Measurements from ENCODE around the gene GRIK4.
"Not testable (repeated sequence)": the region's sequence is repeated elsewhere in the genome, so short reads cannot be mapped to it uniquely, and the experiment has no call there.

The GRIK4 gene

GRCh38 chr11:120610111-120610510 lies 98.6 kb downstream of the GRIK4 start:
- no peak for DNase-seq

DNA sequence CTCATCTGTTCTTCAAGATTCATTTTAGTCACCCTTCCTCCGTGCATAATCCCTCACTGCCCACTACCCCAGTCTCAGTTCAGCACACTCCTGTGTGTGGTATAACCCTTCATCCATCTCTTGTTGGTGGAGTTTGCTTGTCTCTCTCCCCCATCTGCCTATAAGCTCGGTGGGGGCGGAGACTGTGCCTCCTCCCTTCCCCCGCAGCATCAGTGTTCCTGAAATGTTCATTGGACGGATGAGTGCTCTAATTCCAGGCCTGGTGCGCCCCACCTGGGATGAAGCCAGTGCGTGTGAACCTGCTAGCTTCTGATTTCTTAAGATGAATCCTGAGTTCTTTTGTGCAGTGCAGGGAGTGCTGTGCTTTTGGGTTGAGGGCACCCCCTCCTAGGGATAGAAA lies 100.0 kb downstream of the GRIK4 start:
- DNase-seq: no peak

DNA sequence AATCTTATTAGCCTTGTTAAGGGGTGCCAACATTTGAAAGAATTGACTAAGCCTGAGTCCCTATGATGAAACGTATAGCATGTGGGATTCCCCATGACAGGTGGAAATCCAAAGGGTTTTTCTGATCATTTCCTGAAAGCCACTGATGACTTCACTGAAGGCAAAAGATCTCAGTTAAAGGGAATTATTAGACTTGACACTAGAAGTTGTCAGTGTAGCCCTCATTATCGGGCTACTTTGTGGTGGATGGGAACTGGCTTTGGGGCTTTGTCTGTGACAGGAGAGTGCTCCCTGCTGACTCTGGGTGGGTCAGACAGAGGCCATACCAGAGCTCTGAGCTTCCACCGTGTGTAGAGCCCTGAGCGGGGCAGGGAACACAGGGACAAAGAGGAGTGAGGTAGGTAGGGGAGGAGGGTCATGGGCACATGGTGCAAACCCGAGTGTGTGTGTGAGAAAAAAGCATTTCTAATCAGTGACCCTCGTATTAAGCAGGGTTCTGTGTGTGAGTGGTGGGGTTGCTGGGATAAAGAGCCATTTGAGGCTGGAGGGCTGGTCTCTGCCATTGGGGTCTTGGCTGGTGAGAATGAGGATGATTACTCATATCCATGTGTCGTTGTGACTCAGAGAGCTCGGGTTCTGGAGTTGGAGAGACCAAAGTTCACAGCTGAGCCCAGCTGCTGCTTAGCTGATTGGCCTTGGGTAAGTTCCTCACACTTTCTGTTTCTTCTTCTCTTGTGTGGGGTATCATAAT lies 101.1 kb downstream of the GRIK4 start:
- DNase-seq: peak; percentile 38

DNA sequence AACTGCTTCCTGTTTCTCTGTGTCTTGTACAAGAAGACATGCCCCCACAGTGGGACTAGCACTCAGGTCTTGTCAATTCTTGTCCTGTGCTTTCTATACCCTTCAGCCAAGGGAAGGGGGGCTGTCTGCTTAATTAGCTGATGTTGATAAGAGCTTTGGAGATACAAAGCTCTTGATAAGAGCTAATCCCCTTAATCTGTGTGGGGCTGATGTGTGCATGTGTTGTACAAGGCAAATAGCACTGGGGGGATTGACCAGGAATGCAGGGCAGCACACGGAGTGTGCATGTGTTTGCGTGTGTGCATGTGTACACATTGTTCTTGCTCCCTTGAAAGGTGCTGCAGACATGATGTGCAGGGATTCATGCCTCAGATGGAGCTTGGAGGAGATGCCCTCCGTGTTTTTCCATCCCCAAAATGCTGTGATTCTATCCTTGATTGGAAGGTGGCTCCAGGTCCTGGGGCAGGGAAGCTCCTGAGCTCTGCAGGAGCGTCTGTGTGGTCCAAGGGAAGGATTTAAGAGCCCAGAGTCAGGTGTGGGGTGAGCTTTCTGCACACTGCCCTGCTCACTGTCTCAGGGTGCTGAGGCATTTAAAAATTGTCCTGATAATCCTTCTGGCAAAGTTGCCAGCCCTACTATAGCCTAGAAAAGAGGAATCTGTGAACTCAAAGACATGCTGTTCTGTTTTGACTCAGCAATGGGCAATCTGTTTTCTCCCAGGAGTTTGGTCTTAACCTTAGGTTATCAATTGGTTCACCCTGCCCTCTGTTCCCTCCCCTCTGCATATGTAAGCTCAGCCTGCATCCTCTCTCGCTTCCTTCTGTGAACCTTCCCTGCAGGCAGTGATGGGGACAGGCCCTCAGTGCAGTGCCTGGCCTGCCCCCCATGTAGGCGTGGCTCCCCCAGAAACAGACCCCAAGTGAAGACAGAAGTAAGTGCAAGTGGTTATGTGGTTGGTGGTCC lies 102.0 kb downstream of the GRIK4 start:
- DNase-seq: no peak

- DNase-seq: no peak
Measured at GRCh38 chr11:120615391-120615790, 103.8 kb downstream of the GRIK4 start.

GRCh38 chr11:120618399-120618798 lies 106.9 kb downstream of the GRIK4 start:
- no peak for DNase-seq

- no peak for DNase-seq
Measured at GRCh38 chr11:120622189-120622875, 110.8 kb downstream of the GRIK4 start.

DNA sequence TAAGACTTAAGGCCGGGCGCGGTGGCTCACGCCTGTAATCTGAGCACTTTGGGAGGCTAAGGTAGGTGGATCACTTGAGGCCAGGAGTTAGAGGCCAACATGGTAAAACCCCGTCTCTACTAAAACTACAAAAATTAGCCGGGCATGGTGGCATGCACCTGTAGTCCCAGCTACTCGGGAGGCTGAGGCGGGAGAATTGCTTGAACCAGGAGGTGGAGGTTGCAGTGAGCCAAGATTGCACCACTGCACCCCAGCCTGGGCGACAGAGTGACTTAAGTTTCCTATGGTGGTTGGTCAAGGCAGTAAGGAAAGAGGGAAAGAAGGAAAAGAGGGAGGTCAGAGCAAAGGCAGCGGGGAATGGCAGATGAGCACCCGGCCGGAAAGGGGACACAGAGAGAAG lies 113.4 kb downstream of the GRIK4 start:
- not testable (repeated sequence) for DNase-seq

DNA sequence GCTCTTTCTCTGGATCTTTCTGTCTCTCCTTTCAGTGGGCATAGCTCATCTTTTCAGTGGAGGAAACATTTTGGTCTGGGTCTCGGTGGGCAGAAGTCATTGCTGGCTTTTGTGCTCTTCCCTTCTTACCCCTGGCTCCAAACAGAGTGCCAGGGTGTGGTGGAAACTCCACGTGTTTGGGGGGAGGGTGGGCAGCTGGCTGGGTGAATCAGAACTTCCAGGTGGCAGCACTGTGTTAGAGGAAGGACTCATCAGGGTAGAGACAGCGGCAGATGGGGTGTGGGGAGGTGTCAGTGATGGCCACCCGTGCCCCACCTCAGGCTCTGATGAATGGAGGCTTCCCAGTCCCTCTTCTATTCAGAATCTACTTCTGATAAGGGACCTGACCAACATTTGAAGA lies 114.0 kb downstream of the GRIK4 start:
- DNase-seq: no peak

DNA sequence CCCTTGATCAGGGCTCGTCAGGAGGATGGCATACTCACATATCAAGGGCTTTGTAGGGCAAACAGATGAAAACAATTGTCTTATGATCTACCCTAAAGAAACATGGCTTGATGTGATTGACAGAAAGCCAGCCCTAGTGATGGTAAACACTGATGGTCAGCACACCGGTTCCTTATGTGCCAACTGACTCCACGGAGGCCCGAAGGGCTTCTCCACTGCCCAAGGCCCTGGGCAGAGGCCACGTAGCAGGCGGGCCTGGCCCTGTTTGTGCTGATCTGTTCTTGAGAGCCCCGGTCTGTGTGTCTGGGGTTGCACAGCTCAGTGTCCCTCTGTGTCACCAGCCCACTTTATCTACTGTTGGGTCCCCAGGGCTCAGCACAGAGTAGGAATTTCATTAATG lies 115.2 kb downstream of the GRIK4 start:
- DNase-seq: no peak

- DNase-seq: no peak
Measured at GRCh38 chr11:120627327-120628163, 116.0 kb downstream of the GRIK4 start.

GRCh38 chr11:120629407-120630080 lies 118.0 kb downstream of the GRIK4 start:
- DNase-seq: no peak

- DNase-seq: no peak
Measured at GRCh38 chr11:120630122-120630521, 118.6 kb downstream of the GRIK4 start.

DNA sequence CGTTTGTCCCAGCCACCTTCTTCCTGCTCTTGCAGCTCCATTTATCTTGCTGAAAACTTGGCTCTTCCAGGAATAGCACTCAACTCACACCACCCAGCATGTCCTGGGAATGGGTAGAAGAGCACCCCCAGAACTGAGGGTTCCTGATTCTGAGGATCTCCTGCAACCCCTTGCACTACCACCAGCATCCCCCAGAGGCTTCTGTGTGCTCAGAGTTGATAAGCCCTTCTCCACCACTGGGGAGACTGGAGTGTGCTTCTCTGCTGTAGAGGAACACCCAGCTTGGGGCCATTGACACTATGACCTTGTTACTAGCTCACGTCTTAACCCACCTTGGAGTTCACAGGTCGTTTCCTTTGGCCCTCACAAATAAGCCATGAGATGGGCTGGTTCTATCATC lies 121.0 kb downstream of the GRIK4 start:
- no peak for DNase-seq

- DNase-seq: no peak
Measured at GRCh38 chr11:120633616-120634393, 122.3 kb downstream of the GRIK4 start.

GRCh38 chr11:120634706-120635105 lies 123.2 kb downstream of the GRIK4 start:
- no peak for DNase-seq

- no peak for DNase-seq
Measured at GRCh38 chr11:120635136-120635810, 123.7 kb downstream of the GRIK4 start.

DNA sequence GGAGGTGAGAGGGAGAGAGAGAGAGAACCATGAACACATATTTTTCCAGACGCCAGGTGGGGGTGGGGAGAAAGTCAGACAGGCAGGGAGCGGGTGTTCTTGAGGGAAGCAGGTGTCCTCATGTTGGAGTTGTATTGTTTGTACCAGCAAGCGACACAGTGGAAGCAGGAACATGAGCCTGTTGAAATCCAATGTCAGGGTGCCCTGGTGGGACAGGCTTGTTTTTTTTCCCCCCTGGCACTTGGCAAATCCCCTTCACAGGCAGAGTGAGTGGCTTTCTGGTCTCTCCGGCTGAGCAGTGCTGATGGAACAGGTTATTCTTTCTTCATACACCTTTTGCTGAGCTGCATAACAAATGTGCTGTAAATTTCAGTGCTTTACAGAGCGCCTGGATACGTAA lies 125.6 kb downstream of the GRIK4 start:
- DNase-seq: no peak

DNA sequence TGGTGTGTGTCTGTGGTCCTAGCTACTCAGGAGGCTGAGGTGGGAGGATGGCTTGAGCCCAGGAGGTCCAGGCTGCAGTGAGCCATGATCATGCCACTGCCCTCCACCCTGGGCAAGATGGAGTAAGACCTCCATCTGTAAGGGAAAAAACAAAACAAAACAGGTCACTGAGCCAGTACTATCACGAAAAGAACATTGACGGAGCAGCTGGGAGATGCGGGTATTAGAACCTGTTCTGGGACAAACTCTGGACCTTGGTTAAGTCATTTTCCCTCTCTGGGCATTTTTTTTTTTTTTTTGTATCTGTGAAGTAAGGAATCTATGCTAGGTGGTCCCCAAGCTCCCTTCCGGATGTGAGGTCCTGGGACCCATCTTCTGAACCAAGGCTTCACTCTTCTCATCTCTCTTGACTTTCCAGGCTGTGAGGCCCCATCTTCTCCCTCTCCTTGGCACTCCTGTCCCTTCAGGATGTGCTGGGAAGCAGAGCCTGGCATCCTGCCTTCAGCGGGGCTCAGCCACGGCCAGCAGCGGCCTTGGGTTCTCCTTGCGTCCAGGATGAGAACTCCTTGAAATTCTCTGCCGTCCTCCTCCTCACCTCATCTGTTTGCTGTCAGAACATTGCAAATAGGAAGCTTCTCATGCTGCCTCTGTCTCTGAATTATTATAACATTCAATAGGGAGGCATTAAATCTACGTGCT lies 130.8 kb downstream of the GRIK4 start:
- no peak for DNase-seq

DNA sequence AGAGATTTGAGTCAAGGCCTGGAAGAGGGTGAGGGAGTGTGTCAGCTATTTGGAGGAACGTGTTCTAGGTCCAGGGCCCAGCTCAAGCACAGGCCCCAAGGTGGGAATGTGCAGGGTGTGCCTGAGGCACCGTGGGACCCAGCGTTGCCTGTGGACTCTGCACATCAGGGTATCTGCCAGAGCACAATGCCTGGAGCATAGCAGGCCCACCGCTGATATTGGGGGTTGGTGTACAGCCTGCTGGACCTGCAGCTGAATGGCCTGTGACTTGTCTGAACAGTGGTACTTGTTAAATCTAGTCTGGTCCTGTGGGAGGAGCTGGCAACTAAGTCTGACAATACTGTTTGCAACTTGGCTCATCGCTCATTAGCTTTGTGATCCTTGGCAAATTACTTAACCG lies 131.7 kb downstream of the GRIK4 start:
- no peak for DNase-seq
